Heart left ventricle (tissue), 16 donors: ENCODE measurements around the gene FGFRL1. TPM values are rescaled to one million over a fixed set of nuclear protein-coding genes. Genes with fewer than 3 reads are reported as not detected.

Experiments used
- ATAC-seq, 4 donors: fragments of 200-7000 bp; cut with Tn5 transposase; one replicate each; pipeline ENCODE4 v1.9.1; 2020 to 2022; ENCODE audit warnings: moderate library complexity in 4 of 4, mild to moderate bottlenecking in 3 of 4, moderate number of reproducible peaks in 1 of 4
- DNase-seq, 5 donors: peaks; one replicate each; pipeline ENCODE4 v3.0.0-alpha.2; 2020
- H3K27ac ChIP-seq, 12 donors: fragments of 200-600 bp; sonication (generic) in 4 of 12; one replicate each; pipeline versions ENCODE4 v1.5.0 to v1.8.0; 2016 to 2022; ENCODE audit warnings: mild to moderate bottlenecking in 2 of 12
- H3K27me3 ChIP-seq, 9 donors: fragments of 200-600 bp; sonication (generic) in 2 of 9; one replicate each; pipeline versions ENCODE4 v1.5.1 to v1.8.0; 2016 to 2022; ENCODE audit warnings: mild to moderate bottlenecking in 3 of 9
- H3K36me3 ChIP-seq, 9 donors: fragments of 200-600 bp; sonication (generic) in 2 of 9; one replicate each; pipeline versions ENCODE4 v1.5.0 to v1.8.0; 2018 to 2022; ENCODE audit warnings: mild to moderate bottlenecking in 2 of 9
- H3K4me1 ChIP-seq, 12 donors: fragments of 200-600 bp; sonication (generic) in 4 of 12; one replicate each; pipeline versions ENCODE4 v1.5.0 to v1.8.0; 2016 to 2022; ENCODE audit warnings: mild to moderate bottlenecking in 3 of 12
- H3K4me3 ChIP-seq, 12 donors: fragments of 200-600 bp; sonication (generic) in 4 of 12; one replicate each; pipeline versions ENCODE4 v1.5.0 to v1.8.0; 2017 to 2022; ENCODE audit warnings: mild to moderate bottlenecking in 9 of 12, moderate library complexity in 4 of 12
- H3K9me3 ChIP-seq, 12 donors: fragments of 200-600 bp; sonication (generic) in 4 of 12; one replicate each; pipeline versions ENCODE4 v1.5.0 to v1.8.0; 2016 to 2022; ENCODE audit warnings: mild to moderate bottlenecking in 1 of 12
- POLR2A ChIP-seq, 2 donors: fragments of 450-650 bp; IDR thresholded peaks; one replicate each; pipeline ENCODE4 v1.6.1; 2017; ENCODE audit warnings: antibody characterized with exemption in 2 of 2, mild to moderate bottlenecking in 2 of 2, moderate library complexity in 2 of 2
- WGBS, 4 donors: extraction: QIAGEN DNeasy Blood & Tissue Kit in 2 of 4; methylation state at CpG; one replicate each; pipeline versions ENCODE4 v1.1.5 to v1.1.7; 2013 to 2018; 5-methylcytosine and 5-hydroxymethylcytosine counted together
- intact Hi-C, 10 donors: fragments of 100-400 bp; cut with DNase I; formaldehyde crosslinking; loops; one replicate each; pipeline versions ENCODE4 v1.11.1 to v1.14.2; 2022
- polyA plus RNA-seq, 2 donors: library from polyadenylated mRNA; stranded (reverse); fragments of 200-250 nt; gene quantifications; one replicate each; pipeline ENCODE4 v1.2.3, GENCODE V29; 2013
- total RNA-seq, 9 donors: library from RNA; depleted of rRNA in 2 of 9; stranded (reverse); fragments of >200 nt in 2 of 9; fragmentation: NEBNext Ultra II Directional in 3 of 9; extraction: Animal tissue kit (Norgen Biotek cat#: 25700) in 3 of 9; gene quantifications; one replicate each; pipeline versions ENCODE4 v1.1.0 to v1.2.4, GENCODE V29; 2016 to 2023
- TF ChIP-seq, protein P1 (sequence below), 12 donors: fragments of 200-600 bp; sonication (generic) in 4 of 12; IDR thresholded peaks; one replicate each; pipeline versions ENCODE4 v1.5.0 to v1.8.0; 2018 to 2022; ENCODE audit warnings: antibody characterized with exemption in 12 of 12, mild to moderate bottlenecking in 5 of 12
- donor health status: ischemic (EF 13 %, LVEDD 7.1; RV severe dilation, severe dysfunction).
- donor health status: healthy with polysubstance abuse.
- donor health status: DM: no; HTN: yes; CAD: no.
- donor health status: DM: no; HTN: no; CAD: no.
- donor health status: ischemic (EF 25% LVEDD 6.9; RV normal size, moderate dysfunction).
- donor health status: ischemic (EF 25% LVEDD 5.7; RV mildly dilated, moderate dysfunction).
- donor health status: healthy.
- donor health status: DM: yes; HTN: yes; CAD: no.
- donor health status: ischemic (EF 35%, LVEDD 5.7; RV mildly dilated, moderate dysfunction).
- donor health status: nonischemic (EF 11% LVEDD 7.7; RV severe dilation, severe dysfunction).
- donor health status: DM: yes; HTN: yes; CAD: no.
- donor health status: PGD.
- donor health status: ischemic (EF 29% LVEDD 5.4; RV normal size, mild dysfunction).
- donor health status: nonischemic (EF 23%, LVEDD 6.1; RV moderate dilation, normal function).

Gene FGFRL1
- total and polyA plus RNA-seq, 11 donors = 23.6 to 90.7 (median 30.6) TPM

DNA sequence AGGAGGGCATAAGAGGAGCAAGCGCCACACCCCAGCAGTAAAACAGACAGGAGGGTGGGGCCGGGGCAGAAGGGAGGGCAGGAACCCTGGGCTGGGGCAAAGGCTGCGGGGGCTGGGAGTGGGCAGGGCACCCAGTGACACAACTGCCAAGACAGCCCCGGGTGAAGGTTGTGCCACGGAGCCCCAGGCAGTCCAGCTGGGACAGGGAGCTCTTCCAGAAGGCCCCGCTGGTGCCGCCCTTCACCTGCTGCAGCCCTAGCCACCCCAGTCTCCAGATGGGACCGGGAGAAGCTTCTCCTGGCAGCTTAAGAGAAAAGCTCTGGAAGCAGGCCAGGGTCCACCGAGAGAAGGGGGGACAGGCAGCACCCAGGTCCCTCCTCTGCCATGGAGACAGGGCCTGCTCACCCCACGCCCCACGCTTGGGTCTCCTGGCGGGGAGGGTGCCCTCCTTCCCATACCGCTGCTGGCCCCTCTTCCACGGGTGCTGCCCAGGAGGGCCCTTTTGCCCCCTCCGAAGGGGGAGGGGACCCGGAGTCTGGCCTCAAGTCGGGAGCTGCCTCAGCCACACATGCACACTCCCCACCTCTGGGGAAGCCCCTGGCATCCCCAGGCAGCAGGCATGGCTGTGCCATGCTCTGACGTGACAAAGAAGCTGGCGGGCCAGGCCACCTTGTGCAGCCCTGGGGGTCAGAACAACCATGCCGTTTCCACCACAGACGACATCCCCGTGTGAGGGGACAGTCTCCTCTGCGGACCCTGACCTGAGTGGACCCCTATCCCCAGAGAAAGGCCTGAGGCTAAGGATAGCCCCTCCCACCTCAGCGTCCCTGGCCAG, 39.5 kb upstream of the FGFRL1 start:
- intact Hi-C loops = loop anchor here in 1 of 10 donors (5.0 kb wide), 1 partner anchor 40 kb away; the partner anchor contains the start of genes GAK and TMEM175
- H3K36me3 ChIP-seq = peaks cover 0 to under 1% (median 0%) of the 10 kb centered on the region in 9 donors
- peaks cover 0 to 13% (median 0%) of the 10 kb centered on the region in 9 donors for H3K27me3 ChIP-seq
- 68 to 76% (median 71%) methylated on average over 17 to 24 of the region's 24 CpGs for WGBS, 4 donors
- no peak overlapping the region for H3K27ac ChIP-seq
- H3K4me3 ChIP-seq = peak overlapping the region in 9 of 12 donors; percentile 67 to 98 (median 82)
- no peak for TF ChIP-seq POLR2A (IDR thresholded peaks at IDR 0.05)
- TF ChIP-seq, protein P1, sequence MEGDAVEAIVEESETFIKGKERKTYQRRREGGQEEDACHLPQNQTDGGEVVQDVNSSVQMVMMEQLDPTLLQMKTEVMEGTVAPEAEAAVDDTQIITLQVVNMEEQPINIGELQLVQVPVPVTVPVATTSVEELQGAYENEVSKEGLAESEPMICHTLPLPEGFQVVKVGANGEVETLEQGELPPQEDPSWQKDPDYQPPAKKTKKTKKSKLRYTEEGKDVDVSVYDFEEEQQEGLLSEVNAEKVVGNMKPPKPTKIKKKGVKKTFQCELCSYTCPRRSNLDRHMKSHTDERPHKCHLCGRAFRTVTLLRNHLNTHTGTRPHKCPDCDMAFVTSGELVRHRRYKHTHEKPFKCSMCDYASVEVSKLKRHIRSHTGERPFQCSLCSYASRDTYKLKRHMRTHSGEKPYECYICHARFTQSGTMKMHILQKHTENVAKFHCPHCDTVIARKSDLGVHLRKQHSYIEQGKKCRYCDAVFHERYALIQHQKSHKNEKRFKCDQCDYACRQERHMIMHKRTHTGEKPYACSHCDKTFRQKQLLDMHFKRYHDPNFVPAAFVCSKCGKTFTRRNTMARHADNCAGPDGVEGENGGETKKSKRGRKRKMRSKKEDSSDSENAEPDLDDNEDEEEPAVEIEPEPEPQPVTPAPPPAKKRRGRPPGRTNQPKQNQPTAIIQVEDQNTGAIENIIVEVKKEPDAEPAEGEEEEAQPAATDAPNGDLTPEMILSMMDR (IDR thresholded peaks at IDR 0.05) = no peak
- peak in 1 of 5 donors; percentile 61 for DNase-seq
- no peak for ATAC-seq
- no peaks in the 10 kb centered on the region for H3K9me3 ChIP-seq
- peaks cover 8 to 39% (median 20%) of the 10 kb centered on the region in 12 donors for H3K4me1 ChIP-seq

DNA sequence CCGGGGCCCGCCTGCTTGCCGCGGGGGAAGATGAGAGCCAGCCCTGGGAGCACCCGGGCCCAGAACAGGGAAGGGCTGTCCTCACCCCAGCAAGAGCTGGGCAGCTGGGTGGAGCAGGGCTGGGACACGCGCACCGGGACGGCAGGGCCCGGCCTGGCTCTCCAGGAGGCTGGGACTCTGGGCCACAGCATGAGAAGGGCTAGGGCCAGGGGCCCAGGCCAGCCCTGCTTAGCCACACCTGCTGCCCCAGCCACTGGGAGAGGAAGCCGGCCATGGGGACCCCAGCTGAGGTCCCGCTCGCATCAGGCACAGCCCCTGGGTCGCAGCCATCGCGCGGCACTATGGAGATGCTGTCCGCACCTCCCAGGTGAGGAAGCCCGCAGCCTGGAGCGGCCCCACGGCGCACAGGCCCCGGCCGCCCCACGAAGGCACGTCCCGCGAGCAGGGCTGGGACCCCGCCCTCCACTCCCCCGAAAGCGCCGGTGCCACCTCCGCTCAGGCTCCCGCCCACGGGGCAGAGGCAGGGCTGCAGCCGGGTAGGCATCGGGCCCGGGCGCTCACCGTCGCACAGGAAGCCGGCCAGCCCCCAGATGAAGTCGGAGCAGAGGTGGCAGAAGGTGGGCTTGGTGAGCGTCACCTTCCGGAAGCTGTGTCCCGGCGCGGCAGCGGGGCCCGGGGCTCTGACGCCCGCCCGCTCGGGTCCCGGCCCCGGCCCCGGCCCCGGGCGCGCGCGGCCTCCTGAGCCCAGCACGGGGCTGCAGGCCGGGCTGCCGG, 38.6 kb upstream of the FGFRL1 start:
- intact Hi-C loops = loop anchor here in 1 of 10 donors (5.0 kb wide), 1 partner anchor 41 kb away; the partner anchor contains the start of genes GAK and TMEM175

DNA sequence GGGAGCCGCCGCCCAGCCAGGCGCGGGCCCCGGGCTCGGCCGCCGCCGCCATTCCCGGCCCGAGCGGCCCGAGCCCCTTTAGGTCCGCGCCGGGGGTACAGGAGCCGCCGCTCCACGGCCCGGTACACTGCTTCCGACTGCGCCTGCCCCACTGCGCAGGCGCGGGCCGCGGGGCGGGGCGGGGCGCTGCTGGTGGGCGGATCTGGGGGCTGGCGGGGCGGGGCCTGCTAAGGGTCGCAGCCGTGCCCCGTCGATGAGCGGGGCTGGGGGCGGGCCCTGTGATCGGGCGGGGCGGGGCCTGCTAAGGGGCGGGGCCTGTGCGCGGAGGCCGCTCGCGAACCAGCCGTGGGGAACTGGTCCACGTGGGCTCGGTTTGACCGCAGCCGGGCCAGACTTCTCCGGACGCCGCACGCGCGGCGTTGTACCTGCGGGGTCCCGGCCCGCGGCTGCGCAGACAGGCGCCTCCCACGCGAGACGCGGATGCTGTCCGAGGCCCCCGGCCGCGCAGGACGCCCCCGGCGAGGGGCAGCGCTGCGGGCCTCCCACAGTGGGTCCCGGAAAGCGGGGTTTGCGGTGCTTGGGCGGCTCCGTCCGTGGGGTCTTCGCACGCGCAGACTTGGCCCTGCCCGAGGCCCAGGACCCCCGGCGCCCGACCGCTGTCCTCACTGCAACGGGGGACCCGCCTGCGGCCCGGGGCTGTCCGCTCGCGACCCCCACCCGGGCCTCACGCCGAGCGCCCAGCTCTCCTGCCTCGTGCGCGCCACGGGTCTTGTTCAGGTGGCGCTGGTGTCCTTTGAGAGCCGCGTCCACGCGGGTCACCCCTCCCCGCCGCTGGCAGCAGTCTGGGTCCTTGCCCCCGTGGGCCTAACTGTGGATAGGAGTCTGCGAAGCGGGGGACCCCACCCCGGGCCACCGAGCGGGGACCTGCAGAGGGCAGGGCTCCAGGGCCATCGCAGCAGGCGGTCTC, 37.7 kb upstream of the FGFRL1 start, which contains the start of gene DGKQ:
DGKQ (minus strand) TSS at position 139 of the 967 bp plus-strand sequence; CDS start at position 52, 87 bp downstream.
- intact Hi-C loops = loop anchor here in 1 of 10 donors (5.0 kb wide), 1 partner anchor 41 kb away; the partner anchor contains the start of genes GAK and TMEM175
- Histone ChIP-seq H3K36me3 (no peaks in the 10 kb centered on the region), H3K4me3 (peak within 1 kb of the TSS; percentile 55 to 98 (median 78)), H3K27me3 (peaks cover 0 to 1% (median 0%) of the 10 kb centered on the region in 9 donors), H3K27ac (peak within 1 kb of the TSS in 4 of 12 donors; percentile 40 to 55 (median 48)), H3K4me1 (peaks cover 8 to 32% (median 19%) of the 10 kb centered on the region in 12 donors), H3K9me3 (no peaks in the 10 kb centered on the region)
- TF ChIP-seq, protein P1 (IDR thresholded peaks at IDR 0.05) = no peak
- TF ChIP-seq POLR2A (IDR thresholded peaks at IDR 0.05) = no peak
- peak; percentile 90 to 98 (median 97) for ATAC-seq
- WGBS, 4 donors = 23 to 37% (median 29%) methylated on average over 34 to 123 of the region's 123 CpGs
- peak; percentile 87 to 96 (median 89) for DNase-seq

More for the DNA sequence above, 38.6 kb upstream of the FGFRL1 start:
- ATAC-seq (peak in 3 of 4 donors; percentile 11 to 17 (median 11)), DNase-seq (peak in 2 of 5 donors; percentile 46 to 75)
- 0 to 1% (median 1%) methylated on average over 16 to 65 of the region's 65 CpGs for WGBS, 4 donors
- H3K9me3 ChIP-seq = no peaks in the 10 kb centered on the region
- H3K36me3 ChIP-seq = no peaks in the 10 kb centered on the region
- no peak for TF ChIP-seq POLR2A (IDR thresholded peaks at IDR 0.05)
- TF ChIP-seq, protein P1 (IDR thresholded peaks at IDR 0.05) = no peak
- peaks cover 8 to 32% (median 20%) of the 10 kb centered on the region in 12 donors for H3K4me1 ChIP-seq
- H3K27me3 ChIP-seq = peaks cover 0 to 10% (median 0%) of the 10 kb centered on the region in 9 donors
- H3K27ac ChIP-seq = peak overlapping the region in 4 of 12 donors; percentile 40 to 55 (median 48)
- peak overlapping the region; percentile 55 to 98 (median 78) for H3K4me3 ChIP-seq
